GM06990 (cell line): ENCODE results near the gene SPAG16.

Experiments
- DNase-seq: peaks from one replicate; pipeline ENCODE4 v3.0.0-alpha.2; 2011; ENCODE audit not compliant: insufficient read length; ENCODE audit errors: extremely low read depth
- H3K27me3 ChIP-seq: replicated peaks from 2 replicates; pipeline ENCODE4 v1.6.0; 2011; ENCODE audit warnings: low read length; ENCODE audit not compliant: control insufficient read depth, insufficient read depth
- H3K36me3 ChIP-seq: 2 replicates; pipeline ENCODE4 v1.5.1; 2011; ENCODE audit warnings: low read length; ENCODE audit not compliant: control insufficient read depth, insufficient read depth
- H3K4me3 ChIP-seq: replicated peaks from 2 replicates; pipeline ENCODE4 v1.5.1; 2011; ENCODE audit warnings: low read depth, mild to moderate bottlenecking, control low read depth, low read length
- TF ChIP-seq, protein P1 (sequence below): IDR thresholded peaks from 2 replicates; pipeline ENCODE4 v1.5.1; 2011; ENCODE audit warnings: low read length, control low read depth, mild to moderate bottlenecking, inconsistent platforms; ENCODE audit not compliant: insufficient read depth, poor library complexity, severe bottlenecking

Gene SPAG16

GRCh38 chr2:214293593-214293992, 1009.3 kb downstream of the SPAG16 start:
- Histone ChIP-seq H3K4me3 (no peak overlapping the region), H3K27me3 (no peaks in the 10 kb centered on the region), H3K36me3 (no peaks in the 10 kb centered on the region)
- TF ChIP-seq, protein P1, sequence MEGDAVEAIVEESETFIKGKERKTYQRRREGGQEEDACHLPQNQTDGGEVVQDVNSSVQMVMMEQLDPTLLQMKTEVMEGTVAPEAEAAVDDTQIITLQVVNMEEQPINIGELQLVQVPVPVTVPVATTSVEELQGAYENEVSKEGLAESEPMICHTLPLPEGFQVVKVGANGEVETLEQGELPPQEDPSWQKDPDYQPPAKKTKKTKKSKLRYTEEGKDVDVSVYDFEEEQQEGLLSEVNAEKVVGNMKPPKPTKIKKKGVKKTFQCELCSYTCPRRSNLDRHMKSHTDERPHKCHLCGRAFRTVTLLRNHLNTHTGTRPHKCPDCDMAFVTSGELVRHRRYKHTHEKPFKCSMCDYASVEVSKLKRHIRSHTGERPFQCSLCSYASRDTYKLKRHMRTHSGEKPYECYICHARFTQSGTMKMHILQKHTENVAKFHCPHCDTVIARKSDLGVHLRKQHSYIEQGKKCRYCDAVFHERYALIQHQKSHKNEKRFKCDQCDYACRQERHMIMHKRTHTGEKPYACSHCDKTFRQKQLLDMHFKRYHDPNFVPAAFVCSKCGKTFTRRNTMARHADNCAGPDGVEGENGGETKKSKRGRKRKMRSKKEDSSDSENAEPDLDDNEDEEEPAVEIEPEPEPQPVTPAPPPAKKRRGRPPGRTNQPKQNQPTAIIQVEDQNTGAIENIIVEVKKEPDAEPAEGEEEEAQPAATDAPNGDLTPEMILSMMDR: no peak
- DNase-seq: no peak

- Histone ChIP-seq H3K27me3 (no peaks in the 10 kb centered on the region), H3K36me3 (no peaks in the 10 kb centered on the region), H3K4me3 (no peak overlapping the region)
- TF ChIP-seq, protein P1: no peak
- no peak for DNase-seq
Observed at GRCh38 chr2:214294426-214294825, 1010.2 kb downstream of the SPAG16 start.

- Histone ChIP-seq H3K36me3 (no peaks in the 10 kb centered on the region), H3K4me3 (no peak overlapping the region), H3K27me3 (no peaks in the 10 kb centered on the region)
- no peak for DNase-seq
- TF ChIP-seq, protein P1: no peak
Observed at GRCh38 chr2:214297423-214297822, 1013.2 kb downstream of the SPAG16 start.

DNA sequence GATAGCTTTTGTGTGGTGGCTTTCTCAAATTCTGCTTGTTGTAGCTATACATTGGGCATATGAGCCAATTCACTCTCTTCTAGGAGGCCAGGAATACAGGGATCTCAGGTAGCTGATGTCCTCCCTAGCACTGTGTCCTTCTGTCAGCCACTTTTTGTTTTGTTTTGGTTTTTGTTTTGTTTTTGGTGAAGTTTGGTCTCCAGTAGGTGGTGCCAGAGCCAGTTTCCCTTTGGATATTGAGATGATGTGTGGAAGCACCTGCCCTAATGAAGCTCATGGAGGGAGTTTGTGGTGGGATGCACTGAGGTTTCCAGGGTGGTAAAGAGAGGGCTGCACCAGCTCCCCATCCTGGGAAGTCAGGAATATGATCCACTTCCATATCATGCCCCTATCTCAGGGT, 1026.1 kb downstream of the SPAG16 start:
- H3K4me3 ChIP-seq: no peak overlapping the region
- DNase-seq: no peak
- TF ChIP-seq, protein P1: peak; percentile 47
- H3K27me3 ChIP-seq: no peaks in the 10 kb centered on the region
- no peaks in the 10 kb centered on the region for H3K36me3 ChIP-seq

GRCh38 chr2:214311031-214311533, 1026.8 kb downstream of the SPAG16 start:
- no peak overlapping the region for H3K4me3 ChIP-seq
- H3K36me3 ChIP-seq: no peaks in the 10 kb centered on the region
- DNase-seq: no peak
- TF ChIP-seq, protein P1: peak; percentile 27
- H3K27me3 ChIP-seq: no peaks in the 10 kb centered on the region

- TF ChIP-seq, protein P1: no peak
- DNase-seq: no peak
- no peaks in the 10 kb centered on the region for H3K27me3 ChIP-seq
- no peaks in the 10 kb centered on the region for H3K36me3 ChIP-seq
- H3K4me3 ChIP-seq: no peak overlapping the region
Observed at GRCh38 chr2:214311931-214312749, 1027.9 kb downstream of the SPAG16 start.
